Fibroblast of skin of back (primary cell): ENCODE results near the gene MTCL1.
"Not testable (repeated sequence)": the region's sequence is repeated elsewhere in the genome, so short reads cannot be mapped to it uniquely, and the experiment has no call there.

Experiments used
- DNase-seq: peaks from one replicate; pipeline ENCODE4 v3.0.0-alpha.2; 2013

MTCL1 gene

GRCh38 chr18:8744656-8745055 lies 39.3 kb downstream of the MTCL1 start:
- peak; percentile 53 for DNase-seq

- peak; percentile 86 for DNase-seq
Observed at GRCh38 chr18:8745355-8746014, 40.1 kb downstream of the MTCL1 start.

- peak; percentile 100 for DNase-seq
Observed at GRCh38 chr18:8747440-8747937, 42.1 kb downstream of the MTCL1 start.

- no peak for DNase-seq
Observed at GRCh38 chr18:8749492-8749891, 44.1 kb downstream of the MTCL1 start.

- peak; percentile 91 for DNase-seq
Observed at GRCh38 chr18:8750954-8751415, 45.6 kb downstream of the MTCL1 start.

GRCh38 chr18:8751692-8752091 lies 46.3 kb downstream of the MTCL1 start:
- no peak for DNase-seq

GRCh38 chr18:8752329-8752728 lies 47.0 kb downstream of the MTCL1 start:
- DNase-seq, result peak; percentile 65

GRCh38 chr18:8754995-8755960 lies 49.9 kb downstream of the MTCL1 start:
- peak; percentile 87 for DNase-seq

- DNase-seq, result no peak
Observed at GRCh38 chr18:8756571-8756970, 51.2 kb downstream of the MTCL1 start.

- DNase-seq, result no peak
Observed at GRCh38 chr18:8757396-8757997, 52.1 kb downstream of the MTCL1 start.

- DNase-seq, result no peak
Observed at GRCh38 chr18:8758466-8758865, 53.1 kb downstream of the MTCL1 start.

GRCh38 chr18:8760984-8761383 lies 55.6 kb downstream of the MTCL1 start:
- no peak for DNase-seq

- not testable (repeated sequence) for DNase-seq
Observed at GRCh38 chr18:8761535-8761934, 56.2 kb downstream of the MTCL1 start.

GRCh38 chr18:8762968-8763367 lies 57.6 kb downstream of the MTCL1 start:
- DNase-seq, result no peak

GRCh38 chr18:8763611-8764010 lies 58.3 kb downstream of the MTCL1 start:
- no peak for DNase-seq

- DNase-seq, result peak; percentile 37
Observed at GRCh38 chr18:8765783-8766463, 60.6 kb downstream of the MTCL1 start.

- DNase-seq, result no peak
Observed at GRCh38 chr18:8766559-8767293, 61.4 kb downstream of the MTCL1 start.

GRCh38 chr18:8767340-8767739 lies 62.0 kb downstream of the MTCL1 start:
- no peak for DNase-seq

GRCh38 chr18:8769509-8770095 lies 64.2 kb downstream of the MTCL1 start:
- DNase-seq, result no peak

GRCh38 chr18:8770657-8771056 lies 65.3 kb downstream of the MTCL1 start:
- no peak for DNase-seq

- DNase-seq, result no peak
Observed at GRCh38 chr18:8771930-8772329, 66.6 kb downstream of the MTCL1 start.
